Stomach (tissue), 9 donors: ENCODE measurements around the gene REXO1. TPM values are rescaled to one million over a fixed set of nuclear protein-coding genes. Genes with fewer than 3 reads are reported as not detected.

Experiments
- DNase-seq, 2 donors: peaks; one replicate each; pipeline versions ENCODE4 v3.0.0 to v3.0.0-alpha.2; 2013 to 2019
- H3K27ac ChIP-seq, 5 donors: fragments of 200-600 bp in 4 of 5; sonication (generic) in 4 of 5; one replicate each; pipeline ENCODE4 v1.5.1; 2013 to 2019; ENCODE audit warnings: mild to moderate bottlenecking in 1 of 5, moderate library complexity in 1 of 5
- H3K27me3 ChIP-seq, 3 donors: fragments of 200-600 bp; sonication (generic); one replicate each; pipeline ENCODE4 v1.5.1; 2017 to 2019; ENCODE audit warnings: mixed run types in 1 of 3
- H3K36me3 ChIP-seq, 4 donors: fragments of 200-600 bp; sonication (generic); 1 replicate in 3 of 4; 2 replicates in 1 of 4; pipeline ENCODE4 v1.5.1; 2016 to 2019
- H3K4me1 ChIP-seq, 4 donors: fragments of 200-600 bp; sonication (generic); one replicate each; pipeline ENCODE4 v1.5.1; 2016 to 2019
- H3K4me3 ChIP-seq, 4 donors: fragments of 200-600 bp; sonication (generic) in 3 of 4; one replicate each; pipeline ENCODE4 v1.5.1; 2016 to 2019; ENCODE audit warnings: mild to moderate bottlenecking in 1 of 4
- H3K9me3 ChIP-seq, 4 donors: fragments of 200-600 bp; sonication (generic); one replicate each; pipeline ENCODE4 v1.5.1; 2016 to 2019
- EP300 ChIP-seq: sonication (generic); formaldehyde crosslinking; IDR thresholded peaks from one replicate; pipeline ENCODE4 v1.6.1; 2017; ENCODE audit warnings: antibody characterized with exemption
- POLR2A ChIP-seq, 4 donors: fragments of 450-650 bp; IDR thresholded peaks; one replicate each; pipeline ENCODE4 v1.6.1; 2016; ENCODE audit warnings: antibody characterized with exemption in 4 of 4, control low read depth in 2 of 4, mild to moderate bottlenecking in 1 of 4, moderate library complexity in 1 of 4
- POLR2AphosphoS5 ChIP-seq, 3 donors: sonication (generic); formaldehyde crosslinking; IDR thresholded peaks; one replicate each; pipeline ENCODE4 v1.6.1; 2016; ENCODE audit warnings: antibody characterized with exemption in 3 of 3
- WGBS, 5 donors: extraction: QIAGEN DNeasy Blood & Tissue Kit in 3 of 5; methylation state at CpG; one replicate each; pipeline versions ENCODE4 v1.1.5 to v1.1.7; 2013 to 2018; 5-methylcytosine and 5-hydroxymethylcytosine counted together
- intact Hi-C: fragments of 100-400 bp; cut with DNase I; formaldehyde crosslinking; loops from one replicate; pipeline ENCODE4 v1.15.1; 2023; ENCODE audit warnings: low total_unique reads
- polyA plus RNA-seq, 3 donors: library from polyadenylated mRNA; stranded (reverse); fragments of 200-250 nt; gene quantifications; one replicate each; pipeline ENCODE4 v1.2.3, GENCODE V29; 2013
- total RNA-seq, 5 donors: library from RNA; depleted of rRNA; stranded (reverse); fragments of >200 nt; gene quantifications; one replicate each; pipeline versions ENCODE4 v1.1.0 to v1.2.3, GENCODE V29; 2014 to 2016
- TF ChIP-seq, protein P1 (sequence below), 7 experiments: fragments of 450-650 bp in 4 of 7; fragments of 200-600 bp in 3 of 7; sonication (generic) in 3 of 7; IDR thresholded peaks; one replicate each; pipeline ENCODE4 v1.5.1; 2016 to 2019; ENCODE audit warnings: antibody characterized with exemption in 7 of 7, control low read depth in 2 of 7, mild to moderate bottlenecking in 1 of 7
- donor health status: healthy with polysubstance abuse.
- donor health status: Bipolar disorder and iron deficiency.
- donor health status: healthy.

The REXO1 gene
- total and polyA plus RNA-seq, 8 donors = 10.1 to 164 (median 15.6) TPM

DNA sequence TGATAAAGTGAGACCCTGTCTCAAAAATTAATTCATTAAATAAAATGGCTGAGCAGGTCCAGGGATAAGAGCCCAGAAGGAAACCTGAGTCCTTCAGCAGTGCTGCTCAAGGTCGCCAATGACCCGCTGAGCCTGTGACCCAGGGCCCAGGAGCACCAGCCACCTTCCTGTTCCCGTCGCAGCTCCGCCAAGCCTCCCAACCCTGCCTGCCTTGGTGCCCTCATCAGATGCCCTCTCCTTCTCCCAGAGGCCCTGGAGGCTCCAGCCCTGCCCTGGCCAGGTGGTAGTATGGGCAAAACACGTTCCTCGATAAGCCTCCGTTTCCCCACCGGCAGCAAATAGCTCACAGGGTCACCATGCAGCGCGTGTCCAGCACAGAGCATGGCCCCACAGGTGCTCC is 2.6 kb downstream of the REXO1 start:
- intact Hi-C loops = no loop called here
- 63 to 81% (median 69%) methylated on average over 11 of the region's 11 CpGs for WGBS, 5 donors
- Histone ChIP-seq H3K27ac (peak overlapping the region in 1 of 5 donors; percentile 8), H3K4me1 (peaks cover 52 to 80% (median 72%) of the 10 kb centered on the region in 4 donors), H3K4me3 (peak overlapping the region in 1 of 4 donors; percentile 99), H3K27me3 (no peaks in the 10 kb centered on the region), H3K36me3 (peaks cover 0 to 22% (median 17%) of the 10 kb centered on the region in 4 donors), H3K9me3 (no peaks in the 10 kb centered on the region)
- TF ChIP-seq POLR2AphosphoS5 (IDR thresholded peaks at IDR 0.05) = no peak
- no peak for TF ChIP-seq EP300
- TF ChIP-seq, protein P1, sequence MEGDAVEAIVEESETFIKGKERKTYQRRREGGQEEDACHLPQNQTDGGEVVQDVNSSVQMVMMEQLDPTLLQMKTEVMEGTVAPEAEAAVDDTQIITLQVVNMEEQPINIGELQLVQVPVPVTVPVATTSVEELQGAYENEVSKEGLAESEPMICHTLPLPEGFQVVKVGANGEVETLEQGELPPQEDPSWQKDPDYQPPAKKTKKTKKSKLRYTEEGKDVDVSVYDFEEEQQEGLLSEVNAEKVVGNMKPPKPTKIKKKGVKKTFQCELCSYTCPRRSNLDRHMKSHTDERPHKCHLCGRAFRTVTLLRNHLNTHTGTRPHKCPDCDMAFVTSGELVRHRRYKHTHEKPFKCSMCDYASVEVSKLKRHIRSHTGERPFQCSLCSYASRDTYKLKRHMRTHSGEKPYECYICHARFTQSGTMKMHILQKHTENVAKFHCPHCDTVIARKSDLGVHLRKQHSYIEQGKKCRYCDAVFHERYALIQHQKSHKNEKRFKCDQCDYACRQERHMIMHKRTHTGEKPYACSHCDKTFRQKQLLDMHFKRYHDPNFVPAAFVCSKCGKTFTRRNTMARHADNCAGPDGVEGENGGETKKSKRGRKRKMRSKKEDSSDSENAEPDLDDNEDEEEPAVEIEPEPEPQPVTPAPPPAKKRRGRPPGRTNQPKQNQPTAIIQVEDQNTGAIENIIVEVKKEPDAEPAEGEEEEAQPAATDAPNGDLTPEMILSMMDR (IDR thresholded peaks at IDR 0.05) = no peak
- TF ChIP-seq POLR2A (IDR thresholded peaks at IDR 0.05) = no peak
- no peak for DNase-seq

DNA sequence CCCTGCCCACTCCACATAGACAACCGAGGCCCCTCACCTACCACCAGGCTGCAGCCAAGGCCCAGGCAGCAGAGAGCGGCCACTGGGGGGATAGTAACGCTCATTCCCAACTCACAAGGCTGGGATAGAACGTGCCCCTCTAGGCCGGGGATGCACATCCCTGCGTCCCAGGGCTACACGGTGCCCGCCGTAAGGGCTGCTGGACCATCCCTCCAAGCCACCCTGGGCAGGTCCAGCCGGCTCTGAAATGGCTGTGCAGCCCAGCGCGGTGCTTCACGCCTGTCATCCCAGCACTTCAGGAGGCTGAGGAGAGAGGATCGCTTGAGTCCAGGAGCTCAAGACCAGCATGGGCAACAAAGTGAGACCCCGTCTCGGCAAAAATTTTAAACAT is 3.2 kb downstream of the REXO1 start:
- peaks cover 52 to 85% (median 77%) of the 10 kb centered on the region in 4 donors for H3K4me1 ChIP-seq

DNA sequence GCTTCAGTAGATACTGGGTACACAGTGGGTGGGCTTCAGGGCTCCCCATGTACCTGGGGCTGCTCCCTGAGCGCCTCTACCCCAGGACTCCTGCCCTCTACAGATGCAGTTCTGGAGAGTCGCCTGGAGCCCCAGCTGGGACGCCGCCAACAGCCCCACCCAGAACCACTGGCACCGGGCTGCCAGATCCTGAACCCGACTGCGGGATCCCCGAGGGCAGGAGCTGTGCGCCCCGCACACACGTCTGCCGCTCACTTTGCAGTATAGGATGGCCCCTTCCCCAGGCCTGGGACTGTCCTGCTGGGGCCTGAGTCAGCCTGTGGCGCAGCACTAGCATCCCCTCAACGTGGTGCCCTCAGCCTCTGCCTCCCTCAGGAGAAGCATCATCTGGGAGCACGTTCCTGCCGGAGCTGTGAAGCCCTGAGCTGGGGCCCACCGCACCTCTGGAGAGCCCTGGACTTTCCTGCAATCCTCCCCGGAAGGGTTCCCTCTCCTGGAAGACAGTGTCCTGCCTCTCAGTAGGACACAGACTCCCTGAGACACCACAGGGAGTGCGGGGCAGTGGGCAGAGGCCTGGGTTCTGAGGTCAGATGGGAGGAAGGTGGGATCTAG is 3.7 kb downstream of the REXO1 start:
- TF ChIP-seq, protein P1 (IDR thresholded peaks at IDR 0.05) = no peak
- TF ChIP-seq POLR2A (IDR thresholded peaks at IDR 0.05) = no peak
- TF ChIP-seq EP300 = no peak
- TF ChIP-seq POLR2AphosphoS5 (IDR thresholded peaks at IDR 0.05) = no peak
- peak overlapping the region in 1 of 4 donors; percentile 4 for H3K4me3 ChIP-seq
- 52 to 71% (median 53%) methylated on average over 3 to 19 of the region's 19 CpGs for WGBS, 5 donors
- H3K4me1 ChIP-seq = peaks cover 52 to 90% (median 82%) of the 10 kb centered on the region in 4 donors
- peaks cover 0 to 26% (median 22%) of the 10 kb centered on the region in 4 donors for H3K36me3 ChIP-seq
- intact Hi-C loops = no loop called here
- H3K27ac ChIP-seq = no peak overlapping the region
- no peak for DNase-seq
- no peaks in the 10 kb centered on the region for H3K27me3 ChIP-seq
- H3K9me3 ChIP-seq = no peaks in the 10 kb centered on the region

More for the DNA sequence above, 3.2 kb downstream of the REXO1 start:
- Histone ChIP-seq H3K36me3 (peaks cover 0 to 22% (median 17%) of the 10 kb centered on the region in 4 donors), H3K4me3 (peak overlapping the region in 1 of 4 donors; percentile 4), H3K27ac (no peak overlapping the region), H3K9me3 (no peaks in the 10 kb centered on the region), H3K27me3 (no peaks in the 10 kb centered on the region)
- 86 to 91% (median 87%) methylated on average over 3 to 16 of the region's 16 CpGs for WGBS, 5 donors
- DNase-seq = no peak
- intact Hi-C loops = no loop called here
- no peak for TF ChIP-seq POLR2A (IDR thresholded peaks at IDR 0.05)
- no peak for TF ChIP-seq POLR2AphosphoS5 (IDR thresholded peaks at IDR 0.05)
- TF ChIP-seq, protein P1 (IDR thresholded peaks at IDR 0.05) = no peak

DNA sequence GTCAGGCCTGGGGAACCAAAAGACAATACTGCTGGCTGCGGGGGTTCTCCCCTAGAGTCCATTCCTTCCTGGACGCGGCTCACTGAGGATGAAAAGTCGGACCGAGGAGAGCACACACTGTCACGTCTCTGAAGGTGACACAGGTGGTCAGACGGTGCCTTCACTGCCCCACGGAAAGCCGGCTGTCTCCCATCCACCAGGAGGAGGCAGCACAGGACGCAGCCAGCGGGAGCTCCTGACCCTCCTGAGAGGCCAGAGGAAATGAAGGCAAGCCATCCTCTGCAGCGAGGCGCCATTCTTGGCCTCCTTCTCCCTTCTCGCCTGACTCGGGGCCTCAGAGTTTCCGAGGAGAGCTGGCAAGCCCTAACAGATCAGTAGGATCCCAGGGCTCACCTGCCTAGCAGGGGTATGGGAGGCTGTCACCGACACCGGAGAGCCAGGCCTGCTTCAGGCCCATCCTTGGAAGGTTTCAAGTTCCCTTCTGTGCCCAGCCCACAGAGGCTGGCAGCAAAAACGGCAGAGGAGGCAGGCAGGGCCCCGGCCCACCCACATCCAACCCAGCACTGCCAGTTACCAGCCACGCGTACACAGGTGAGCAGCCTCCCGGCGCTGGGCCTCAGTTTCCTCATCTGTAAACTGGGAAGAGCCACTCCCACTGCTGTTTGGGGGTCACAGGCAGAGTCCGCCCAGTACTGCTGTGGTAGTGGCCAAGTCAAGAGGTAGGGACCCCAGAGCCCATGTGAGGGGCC is 4.5 kb downstream of the REXO1 start:
- no peak overlapping the region for H3K4me3 ChIP-seq
- H3K27me3 ChIP-seq = no peaks in the 10 kb centered on the region
- H3K4me1 ChIP-seq = peaks cover 52 to 90% (median 84%) of the 10 kb centered on the region in 4 donors
- no peak overlapping the region for H3K27ac ChIP-seq
- H3K36me3 ChIP-seq = peaks cover 0 to 32% (median 28%) of the 10 kb centered on the region in 4 donors
- DNase-seq = no peak
- TF ChIP-seq POLR2AphosphoS5 (IDR thresholded peaks at IDR 0.05) (no peak), EP300 (no peak), POLR2A (IDR thresholded peaks at IDR 0.05) (no peak)
- TF ChIP-seq, protein P1 (IDR thresholded peaks at IDR 0.05) = no peak
- 59 to 77% (median 74%) methylated on average over 12 to 25 of the region's 25 CpGs for WGBS, 5 donors
- H3K9me3 ChIP-seq = no peaks in the 10 kb centered on the region
- intact Hi-C loops = no loop called here
